ENCODE data around the gene GRIN2C. TPM values are rescaled to one million over a fixed set of nuclear protein-coding genes. Genes with fewer than 3 reads are reported as not detected.

The GRIN2C gene
- total RNA-seq, 6 donors from 2014 or later: 0.17 TPM; not detected in 5

- H3K4me1 ChIP-seq: no peaks in the 10 kb centered on the region
- DNase-seq (no peak), ATAC-seq (ENCODE audit: low FRiP score in 2 of 2) (no peak)
- no peak overlapping the region for H3K4me3 ChIP-seq
- H3K9me3 ChIP-seq: no peaks in the 10 kb centered on the region
- no peaks in the 10 kb centered on the region for H3K27me3 ChIP-seq
- WGBS, 2 donors: 74 to 79% methylated on average over 4 to 6 of the region's 6 CpGs
- H3K36me3 ChIP-seq: no peaks in the 10 kb centered on the region
- TF ChIP-seq POLR2AphosphoS5 (IDR thresholded peaks at IDR 0.05): no peak
- no peak overlapping the region for H3K27ac ChIP-seq
Measured at GRCh38 chr17:74903671-74904070, 44.0 kb upstream of the GRIN2C start.

GRCh38 chr17:74903034-74903433 is 43.3 kb upstream of the GRIN2C start:
- no peak overlapping the region for H3K4me3 ChIP-seq
- ATAC-seq (ENCODE audit: low FRiP score in 2 of 2) (no peak), DNase-seq (no peak)
- no peaks in the 10 kb centered on the region for H3K4me1 ChIP-seq
- H3K9me3 ChIP-seq: no peaks in the 10 kb centered on the region
- TF ChIP-seq CTCF (IDR thresholded peaks at IDR 0.05) (no peak), POLR2AphosphoS5 (IDR thresholded peaks at IDR 0.05) (no peak), POLR2A (IDR thresholded peaks at IDR 0.05) (no peak), EP300 (IDR thresholded peaks at IDR 0.05) (no peak)
- no peak overlapping the region for H3K27ac ChIP-seq
- no peaks in the 10 kb centered on the region for H3K36me3 ChIP-seq
- H3K27me3 ChIP-seq: no peaks in the 10 kb centered on the region
- 83 to 88% methylated on average over 8 to 9 of the region's 9 CpGs for WGBS, 2 donors

GRCh38 chr17:74901353-74902135 is 41.9 kb upstream of the GRIN2C start:
- WGBS, 2 donors: 44 to 64% methylated on average over 9 to 12 of the region's 14 CpGs
- H3K4me3 ChIP-seq: no peak overlapping the region
- H3K27ac ChIP-seq: no peak overlapping the region
- no peaks in the 10 kb centered on the region for H3K4me1 ChIP-seq
- H3K9me3 ChIP-seq: no peaks in the 10 kb centered on the region
- TF ChIP-seq POLR2A (IDR thresholded peaks at IDR 0.05) (no peak), EP300 (IDR thresholded peaks at IDR 0.05) (no peak), POLR2AphosphoS5 (IDR thresholded peaks at IDR 0.05) (no peak)
- no peak for ATAC-seq (ENCODE audit: low FRiP score in 2 of 2)
- DNase-seq: no peak
- H3K36me3 ChIP-seq: no peaks in the 10 kb centered on the region
- H3K27me3 ChIP-seq: no peaks in the 10 kb centered on the region

- DNase-seq (no peak), ATAC-seq (ENCODE audit: low FRiP score in 2 of 2) (no peak)
- Histone ChIP-seq H3K27me3 (peaks cover 0 to under 1% (median 0%) of the 10 kb centered on the region in 4 donors), H3K9me3 (no peaks in the 10 kb centered on the region), H3K4me3 (no peak overlapping the region), H3K27ac (no peak overlapping the region), H3K36me3 (no peaks in the 10 kb centered on the region), H3K4me1 (no peaks in the 10 kb centered on the region)
- TF ChIP-seq EP300 (IDR thresholded peaks at IDR 0.05): no peak
- no peak for TF ChIP-seq POLR2AphosphoS5 (IDR thresholded peaks at IDR 0.05)
- TF ChIP-seq POLR2A (IDR thresholded peaks at IDR 0.05): no peak
- TF ChIP-seq CTCF (IDR thresholded peaks at IDR 0.05): no peak
- WGBS, 2 donors: 79 to 88% methylated on average over 8 of the region's 8 CpGs
Measured at GRCh38 chr17:74900208-74900607, 40.5 kb upstream of the GRIN2C start.

GRCh38 chr17:74898376-74898946 is 38.8 kb upstream of the GRIN2C start:
- ATAC-seq (ENCODE audit: low FRiP score in 2 of 2): no peak
- peaks cover 4 to 5% (median 5%) of the 10 kb centered on the region in 4 donors for H3K4me1 ChIP-seq
- no peak for DNase-seq
- peaks cover 0 to 16% (median 5%) of the 10 kb centered on the region in 4 donors for H3K27me3 ChIP-seq
- WGBS, 2 donors: 85 to 88% methylated on average over 6 to 11 of the region's 11 CpGs
- H3K36me3 ChIP-seq: no peaks in the 10 kb centered on the region
- H3K27ac ChIP-seq: no peak overlapping the region
- no peak for TF ChIP-seq EP300 (IDR thresholded peaks at IDR 0.05)
- TF ChIP-seq POLR2A (IDR thresholded peaks at IDR 0.05): no peak
- no peak for TF ChIP-seq POLR2AphosphoS5 (IDR thresholded peaks at IDR 0.05)
- TF ChIP-seq CTCF (IDR thresholded peaks at IDR 0.05): no peak
- H3K4me3 ChIP-seq: no peak overlapping the region
- H3K9me3 ChIP-seq: no peaks in the 10 kb centered on the region

Measured in upper lobe of left lung (tissue), 6 donors.